Ascending aorta (tissue), 2 donors: ENCODE data around the gene EIF4E1B. TPM values are rescaled to one million over a fixed set of nuclear protein-coding genes. Genes with fewer than 3 reads are reported as not detected.

Experiments
- DNase-seq, 2 donors: peaks; one replicate each; pipeline ENCODE4 v3.0.0-alpha.2; 2019; ENCODE audit warnings: low spot score in 2 of 2
- H3K27ac ChIP-seq, 2 donors: fragments of 200-600 bp; sonication (generic); one replicate each; pipeline ENCODE4 v1.5.1; 2016 to 2017; ENCODE audit warnings: mild to moderate bottlenecking in 1 of 2
- H3K27me3 ChIP-seq: fragments of 200-600 bp; sonication (generic); one replicate; pipeline ENCODE4 v1.5.1; 2017
- H3K36me3 ChIP-seq, 2 donors: fragments of 200-600 bp; sonication (generic); one replicate each; pipeline ENCODE4 v1.5.1; 2016
- H3K4me1 ChIP-seq, 2 donors: fragments of 200-600 bp; sonication (generic); one replicate each; pipeline ENCODE4 v1.5.1; 2016 to 2017; ENCODE audit warnings: mild to moderate bottlenecking in 1 of 2
- H3K4me3 ChIP-seq, 2 donors: fragments of 200-600 bp; sonication (generic); one replicate each; pipeline ENCODE4 v1.5.1; 2016 to 2017; ENCODE audit warnings: mild to moderate bottlenecking in 1 of 2
- H3K9me3 ChIP-seq, 2 donors: fragments of 200-600 bp; sonication (generic); one replicate each; pipeline ENCODE4 v1.5.1; 2016
- intact Hi-C: fragments of 100-400 bp; cut with DNase I; formaldehyde crosslinking; loops from one replicate; pipeline ENCODE4 v1.15.1; 2023
- total RNA-seq: library from RNA; depleted of rRNA; stranded (reverse); fragments of >200 nt; gene quantifications from one replicate; pipeline ENCODE4 v1.1.0, GENCODE V29; 2016
- TF ChIP-seq, protein P1 (sequence below), 3 experiments: fragments of 200-600 bp in 2 of 3; fragments of 450-650 bp in 1 of 3; sonication (generic) in 2 of 3; IDR thresholded peaks; one replicate each; pipeline ENCODE4 v1.5.1; 2016 to 2019; ENCODE audit warnings: antibody characterized with exemption in 3 of 3, mild to moderate bottlenecking in 1 of 3, moderate library complexity in 1 of 3

EIF4E1B gene
- total RNA-seq, 1 donor from 2014 or later: not detected

DNA sequence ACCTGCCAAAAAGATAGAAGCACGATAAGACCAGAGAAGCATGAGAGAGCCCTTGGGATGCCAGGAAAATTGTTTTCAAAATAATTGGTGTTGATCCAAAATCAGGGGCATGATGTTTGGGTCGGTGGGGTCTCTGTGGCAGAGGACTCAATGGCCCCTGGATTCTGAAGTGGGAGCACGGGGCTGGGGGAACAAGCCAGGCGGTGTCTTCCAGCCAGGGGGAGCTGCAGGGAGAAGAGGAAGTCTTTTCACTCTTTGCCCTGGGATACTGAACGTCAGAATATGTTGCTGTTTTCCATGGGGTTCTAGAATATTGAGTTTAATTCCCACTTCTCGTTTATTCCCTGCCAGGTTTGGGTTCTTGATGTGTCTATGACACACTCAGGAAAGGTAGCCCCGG is 37.2 kb downstream of the EIF4E1B start:
- H3K27ac ChIP-seq: no peak overlapping the region
- no peak for DNase-seq
- no peaks in the 10 kb centered on the region for H3K4me1 ChIP-seq
- no peaks in the 10 kb centered on the region for H3K27me3 ChIP-seq
- H3K9me3 ChIP-seq: no peaks in the 10 kb centered on the region
- intact Hi-C loops: no loop called here
- TF ChIP-seq, protein P1, sequence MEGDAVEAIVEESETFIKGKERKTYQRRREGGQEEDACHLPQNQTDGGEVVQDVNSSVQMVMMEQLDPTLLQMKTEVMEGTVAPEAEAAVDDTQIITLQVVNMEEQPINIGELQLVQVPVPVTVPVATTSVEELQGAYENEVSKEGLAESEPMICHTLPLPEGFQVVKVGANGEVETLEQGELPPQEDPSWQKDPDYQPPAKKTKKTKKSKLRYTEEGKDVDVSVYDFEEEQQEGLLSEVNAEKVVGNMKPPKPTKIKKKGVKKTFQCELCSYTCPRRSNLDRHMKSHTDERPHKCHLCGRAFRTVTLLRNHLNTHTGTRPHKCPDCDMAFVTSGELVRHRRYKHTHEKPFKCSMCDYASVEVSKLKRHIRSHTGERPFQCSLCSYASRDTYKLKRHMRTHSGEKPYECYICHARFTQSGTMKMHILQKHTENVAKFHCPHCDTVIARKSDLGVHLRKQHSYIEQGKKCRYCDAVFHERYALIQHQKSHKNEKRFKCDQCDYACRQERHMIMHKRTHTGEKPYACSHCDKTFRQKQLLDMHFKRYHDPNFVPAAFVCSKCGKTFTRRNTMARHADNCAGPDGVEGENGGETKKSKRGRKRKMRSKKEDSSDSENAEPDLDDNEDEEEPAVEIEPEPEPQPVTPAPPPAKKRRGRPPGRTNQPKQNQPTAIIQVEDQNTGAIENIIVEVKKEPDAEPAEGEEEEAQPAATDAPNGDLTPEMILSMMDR (IDR thresholded peaks at IDR 0.05): no peak
- no peaks in the 10 kb centered on the region for H3K36me3 ChIP-seq
- H3K4me3 ChIP-seq: no peak overlapping the region

DNA sequence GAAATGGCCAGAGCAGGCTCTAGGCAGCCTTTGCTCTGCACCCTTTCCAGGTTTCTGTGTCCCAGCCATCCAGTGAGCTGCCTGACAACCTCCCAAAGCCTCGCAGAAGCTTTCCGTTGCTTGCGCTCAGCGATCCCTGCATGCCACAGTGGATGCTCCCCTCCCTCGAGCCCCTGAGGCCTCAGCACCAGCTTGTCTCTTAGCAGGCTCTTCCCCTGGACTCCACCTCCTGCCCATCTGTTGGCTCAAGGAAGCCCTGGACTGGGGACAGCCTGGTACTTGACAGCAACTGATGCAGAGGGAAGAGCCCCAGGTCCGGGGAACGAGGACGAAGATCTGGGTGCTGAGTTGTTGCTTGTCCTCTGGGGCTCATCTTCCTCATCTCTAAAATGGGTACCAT is 40.0 kb downstream of the EIF4E1B start:
- TF ChIP-seq, protein P1 (IDR thresholded peaks at IDR 0.05): no peak
- Histone ChIP-seq H3K27ac (no peak overlapping the region), H3K4me1 (no peaks in the 10 kb centered on the region), H3K36me3 (no peaks in the 10 kb centered on the region), H3K9me3 (no peaks in the 10 kb centered on the region), H3K4me3 (no peak overlapping the region), H3K27me3 (no peaks in the 10 kb centered on the region)
- intact Hi-C loops: no loop called here
- DNase-seq: no peak

DNA sequence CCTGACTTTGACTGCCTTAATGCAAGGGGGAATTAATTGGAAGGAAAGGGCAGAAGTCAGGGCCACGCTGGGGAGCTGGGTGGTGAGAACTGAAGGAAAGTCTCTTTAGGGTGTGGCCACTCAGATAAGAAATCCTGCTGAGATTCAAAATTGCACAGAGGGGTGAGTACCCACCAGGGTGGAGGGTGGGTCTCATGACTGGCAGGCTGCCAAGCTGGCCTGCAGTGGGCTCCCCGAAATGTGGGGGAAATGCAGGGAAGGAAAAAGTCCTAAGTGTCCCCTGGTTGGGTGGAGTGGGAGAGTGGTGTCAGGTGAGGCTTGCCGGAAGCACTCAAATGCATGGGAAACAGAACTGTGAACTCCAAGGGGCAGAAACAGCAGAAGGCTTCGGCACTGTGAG is 40.9 kb downstream of the EIF4E1B start:
- Histone ChIP-seq H3K4me1 (no peaks in the 10 kb centered on the region), H3K27me3 (no peaks in the 10 kb centered on the region), H3K9me3 (no peaks in the 10 kb centered on the region), H3K27ac (no peak overlapping the region), H3K4me3 (no peak overlapping the region), H3K36me3 (no peaks in the 10 kb centered on the region)
- TF ChIP-seq, protein P1 (IDR thresholded peaks at IDR 0.05): no peak
- intact Hi-C loops: no loop called here
- no peak for DNase-seq

DNA sequence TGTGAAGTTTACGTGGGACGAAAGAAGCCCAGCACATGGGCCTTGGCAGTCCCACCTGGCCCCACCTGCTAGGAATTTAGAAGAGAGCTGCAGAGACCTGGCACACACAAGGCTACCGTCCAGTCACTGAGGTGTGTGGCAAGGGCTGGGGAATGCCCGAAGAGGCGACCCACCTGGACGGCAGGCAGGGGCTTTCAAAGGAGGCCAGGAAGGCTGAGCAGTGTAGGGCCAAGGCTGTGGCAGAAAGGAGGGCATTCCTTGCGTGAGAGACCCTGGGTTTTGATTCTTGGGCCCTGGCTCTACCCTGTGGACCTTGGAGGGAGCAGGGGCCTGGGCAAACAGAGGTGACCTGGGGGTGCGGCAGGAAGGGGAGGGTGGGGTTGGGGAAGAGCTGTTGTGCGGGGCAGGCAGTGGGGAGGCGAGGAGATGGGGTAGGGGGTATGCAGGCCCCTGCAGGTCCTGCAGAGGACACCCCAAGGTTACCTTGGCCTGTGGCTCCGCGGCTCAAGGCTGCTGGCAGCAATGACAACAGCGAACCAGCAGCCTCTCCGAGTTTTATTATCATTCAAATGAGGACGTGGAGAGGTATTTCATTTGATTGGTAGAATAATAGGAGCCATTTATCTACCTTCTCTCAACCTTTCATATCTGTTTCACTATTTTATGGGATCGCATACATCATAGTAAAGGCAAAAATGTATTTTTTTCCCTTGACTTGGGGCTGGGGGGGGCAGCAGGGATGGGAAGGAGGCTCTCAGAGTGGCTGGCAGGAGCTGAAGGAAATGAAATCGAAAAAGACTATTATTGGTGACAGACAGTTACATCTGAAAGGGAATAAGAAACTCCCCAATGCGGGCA is 41.6 kb downstream of the EIF4E1B start:
- Histone ChIP-seq H3K36me3 (no peaks in the 10 kb centered on the region), H3K4me3 (no peak overlapping the region), H3K27ac (no peak overlapping the region), H3K9me3 (no peaks in the 10 kb centered on the region), H3K27me3 (no peaks in the 10 kb centered on the region), H3K4me1 (no peaks in the 10 kb centered on the region)
- intact Hi-C loops: no loop called here
- no peak for DNase-seq
- TF ChIP-seq, protein P1 (IDR thresholded peaks at IDR 0.05): no peak

DNA sequence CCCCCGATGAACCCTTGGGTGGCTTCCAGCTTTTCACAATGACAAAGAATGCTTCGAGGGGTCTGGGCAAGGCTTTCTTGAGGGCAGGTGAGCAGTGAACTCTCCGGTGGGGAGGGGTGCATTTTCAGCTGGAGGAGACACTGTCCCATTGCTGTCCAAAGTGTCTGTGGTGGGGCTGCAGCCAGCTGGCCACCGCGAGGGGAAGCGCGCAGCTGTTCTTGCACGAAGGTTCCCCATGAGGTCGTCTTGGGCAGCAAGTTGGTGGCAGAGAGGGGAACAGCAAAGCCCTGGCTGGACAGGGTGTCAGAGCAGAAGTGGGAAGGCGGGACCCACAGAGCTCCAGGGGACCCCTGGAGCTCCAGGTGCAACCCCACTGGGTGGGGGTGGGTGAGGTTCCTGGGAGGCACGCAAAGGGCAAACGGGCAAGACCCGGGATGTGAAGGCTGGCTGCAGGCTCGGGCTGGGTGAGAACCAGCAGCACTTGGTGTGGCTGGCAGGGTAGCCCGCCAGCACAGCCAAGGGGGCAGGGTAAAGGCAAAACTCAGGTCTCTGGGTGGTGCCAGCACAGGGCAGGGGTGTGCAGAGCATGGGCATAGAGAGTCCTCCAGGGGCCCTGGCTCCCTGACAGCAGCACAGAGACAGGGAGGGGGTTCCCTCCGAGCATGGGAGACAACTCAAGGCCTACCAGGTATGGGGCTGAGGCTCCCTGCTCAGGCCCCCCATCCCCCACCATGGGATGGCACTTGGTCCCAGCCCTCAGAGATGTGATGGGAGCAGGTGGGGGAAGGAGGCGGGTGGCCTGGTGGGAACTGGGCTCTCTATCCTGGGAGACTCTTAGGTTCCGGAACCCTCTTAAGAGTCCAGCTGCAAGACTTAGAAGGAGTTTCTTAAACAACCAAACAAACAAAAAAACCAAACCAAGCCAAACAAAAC is 43.4 kb downstream of the EIF4E1B start:
- no peaks in the 10 kb centered on the region for H3K36me3 ChIP-seq
- no peak overlapping the region for H3K27ac ChIP-seq
- TF ChIP-seq, protein P1 (IDR thresholded peaks at IDR 0.05): no peak
- intact Hi-C loops: no loop called here
- no peaks in the 10 kb centered on the region for H3K27me3 ChIP-seq
- DNase-seq: no peak
- H3K9me3 ChIP-seq: no peaks in the 10 kb centered on the region
- no peaks in the 10 kb centered on the region for H3K4me1 ChIP-seq
- H3K4me3 ChIP-seq: no peak overlapping the region
